T-helper 9 cell (primary cell): ENCODE measurements around the gene LASP1NB.

Source experiments
- DNase-seq: peaks from one replicate; pipeline ENCODE4 v3.0.0-alpha.2; 2020

Gene LASP1NB

GRCh38 chr17:38925263-38925995 lies at the start of gene LASP1NB:
Gene LASP1NB (plus strand): TSS chr17:38925614.
- DNase-seq = no peak

DNA sequence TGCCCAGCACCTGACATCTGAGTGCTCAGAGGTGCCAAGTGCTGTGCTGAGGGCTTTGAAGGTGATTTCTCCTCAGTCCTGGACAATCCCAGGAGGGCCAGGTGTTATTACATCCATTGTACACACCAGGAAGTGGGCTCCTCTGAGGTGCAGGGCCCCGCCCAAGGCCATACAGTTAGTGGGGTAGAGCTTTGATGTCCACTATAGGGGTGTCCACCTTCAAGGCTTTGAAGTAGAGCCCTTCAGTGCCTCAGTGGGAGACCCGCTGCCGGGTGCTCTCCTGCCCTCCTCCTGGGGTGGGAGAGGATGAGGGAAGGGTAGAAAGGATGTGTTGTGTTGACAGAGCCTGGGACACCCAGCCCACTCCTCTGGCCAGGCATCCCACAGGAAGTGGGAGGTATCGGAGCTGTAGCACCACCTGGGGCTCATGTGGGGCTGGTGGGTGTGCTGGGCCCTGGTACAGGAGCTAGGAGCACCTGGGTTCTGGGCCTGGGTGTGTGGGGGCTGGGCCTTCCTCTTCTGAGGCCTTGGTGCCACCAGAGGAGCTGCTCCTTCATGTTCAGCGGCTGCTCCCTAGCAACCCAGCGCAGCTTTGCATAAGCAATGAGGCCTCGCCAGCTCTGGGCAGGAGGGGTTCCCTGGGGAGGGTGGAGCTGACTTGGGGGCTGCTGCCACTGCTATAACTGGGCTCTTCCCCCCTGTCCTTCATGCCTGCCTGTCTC lies 48.1 kb upstream of the LASP1NB start:
- no peak for DNase-seq

- no peak for DNase-seq
Measured at GRCh38 chr17:38879878-38880665, 45.3 kb upstream of the LASP1NB start.

- no peak for DNase-seq
Measured at GRCh38 chr17:38881600-38882191, 43.7 kb upstream of the LASP1NB start.

DNA sequence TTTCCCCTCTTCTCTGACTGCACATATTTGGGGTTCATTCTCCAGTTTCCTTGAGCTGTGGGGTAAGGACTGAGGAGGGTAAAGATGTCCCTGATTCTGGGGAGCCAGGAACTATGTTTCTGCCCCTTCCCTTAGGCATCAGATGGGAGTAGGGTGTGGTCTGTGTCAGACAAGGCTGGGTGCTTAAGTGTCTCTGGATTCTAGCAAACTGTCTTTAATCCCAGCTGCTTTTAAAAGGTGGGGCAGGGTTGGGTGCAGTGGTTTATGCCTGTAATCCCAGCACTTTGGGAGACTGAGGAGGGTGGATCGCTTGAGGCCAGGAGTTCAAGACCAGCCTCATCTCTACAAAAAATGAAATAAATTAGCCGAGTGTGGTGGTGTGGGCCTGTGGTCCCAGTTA lies 42.5 kb upstream of the LASP1NB start:
- no peak for DNase-seq

GRCh38 chr17:38883592-38884526 lies 41.6 kb upstream of the LASP1NB start:
- no peak for DNase-seq

GRCh38 chr17:38885044-38885727 lies 40.2 kb upstream of the LASP1NB start:
- no peak for DNase-seq

- no peak for DNase-seq
Measured at GRCh38 chr17:38885728-38886642, 39.4 kb upstream of the LASP1NB start.

GRCh38 chr17:38886643-38887010 lies 38.8 kb upstream of the LASP1NB start:
- no peak for DNase-seq

- DNase-seq = no peak
Measured at GRCh38 chr17:38888842-38889241, 36.6 kb upstream of the LASP1NB start.

DNA sequence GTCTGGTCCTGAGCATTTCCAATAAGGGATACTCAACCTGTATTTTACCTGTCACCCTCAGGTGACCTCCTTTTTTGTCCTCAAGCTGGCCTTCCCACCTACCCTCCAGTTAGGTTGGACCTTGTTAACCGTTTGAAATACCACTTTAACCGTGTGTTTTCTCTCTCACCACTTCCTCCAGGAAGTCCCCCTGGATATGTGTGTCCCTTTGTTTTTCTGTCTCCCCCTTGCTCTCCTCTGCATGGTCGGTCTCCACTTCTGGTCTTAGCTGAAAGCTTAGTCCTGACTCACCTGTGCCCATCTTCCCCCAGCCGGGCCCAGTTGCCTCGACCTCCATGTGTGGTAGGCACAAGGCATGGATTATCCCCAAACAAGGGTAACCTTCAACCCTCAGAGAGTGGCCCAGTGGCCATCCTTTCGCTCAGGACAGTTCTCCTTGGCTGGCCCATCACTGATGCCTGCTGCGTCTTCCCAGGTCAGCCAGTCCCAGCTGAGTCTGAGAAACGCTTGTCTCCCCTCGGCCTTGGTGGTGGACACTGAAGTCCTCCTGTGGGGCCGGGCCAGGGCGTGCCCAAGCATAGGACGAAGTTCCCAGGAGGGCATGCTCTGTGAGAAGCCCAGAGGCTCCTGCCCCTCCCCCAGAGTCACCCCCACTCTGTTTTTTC lies 35.5 kb upstream of the LASP1NB start:
- DNase-seq = no peak

DNA sequence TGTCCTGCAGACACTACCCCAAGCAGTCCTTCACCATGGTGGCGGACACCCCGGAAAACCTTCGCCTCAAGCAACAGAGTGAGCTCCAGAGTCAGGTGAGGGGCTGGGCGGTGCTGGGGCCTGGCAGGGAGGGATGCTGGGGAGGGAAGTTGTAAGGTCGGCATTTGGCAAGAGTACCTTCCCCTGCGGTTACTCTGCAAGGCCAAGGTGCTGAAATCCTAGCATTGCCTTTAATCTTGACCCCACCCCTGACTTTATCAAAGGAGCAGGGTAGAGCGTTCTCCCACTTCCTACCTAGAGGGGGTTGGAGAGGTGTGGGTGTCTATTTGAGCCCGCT lies 35.0 kb upstream of the LASP1NB start:
- no peak for DNase-seq

GRCh38 chr17:38891441-38891840 lies 34.0 kb upstream of the LASP1NB start:
- DNase-seq = no peak

GRCh38 chr17:38892083-38892482 lies 33.3 kb upstream of the LASP1NB start:
- no peak for DNase-seq

GRCh38 chr17:38892620-38893019 lies 32.8 kb upstream of the LASP1NB start:
- no peak for DNase-seq

GRCh38 chr17:38893113-38893512 lies 32.3 kb upstream of the LASP1NB start:
- DNase-seq = no peak

DNA sequence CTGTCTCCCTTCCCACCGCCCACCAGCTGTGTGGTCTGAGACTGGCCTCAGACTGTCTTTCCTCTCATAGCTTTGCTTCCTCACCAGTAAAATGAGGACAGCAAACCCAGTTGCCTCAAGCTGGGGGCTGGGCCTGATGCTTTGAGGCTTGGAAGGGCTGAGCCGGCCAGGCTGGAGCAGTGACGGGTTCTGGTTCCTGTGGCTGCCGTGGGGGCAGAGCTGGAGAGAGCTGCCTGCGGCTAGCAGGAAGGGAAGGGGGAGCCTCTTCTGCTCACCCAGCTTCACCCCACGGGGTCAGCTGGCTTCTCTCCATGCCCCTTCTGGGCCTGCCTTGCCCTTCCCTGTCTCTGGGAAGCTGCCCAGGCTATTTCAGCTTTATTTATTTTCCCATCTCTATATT lies 31.8 kb upstream of the LASP1NB start:
- no peak for DNase-seq

DNA sequence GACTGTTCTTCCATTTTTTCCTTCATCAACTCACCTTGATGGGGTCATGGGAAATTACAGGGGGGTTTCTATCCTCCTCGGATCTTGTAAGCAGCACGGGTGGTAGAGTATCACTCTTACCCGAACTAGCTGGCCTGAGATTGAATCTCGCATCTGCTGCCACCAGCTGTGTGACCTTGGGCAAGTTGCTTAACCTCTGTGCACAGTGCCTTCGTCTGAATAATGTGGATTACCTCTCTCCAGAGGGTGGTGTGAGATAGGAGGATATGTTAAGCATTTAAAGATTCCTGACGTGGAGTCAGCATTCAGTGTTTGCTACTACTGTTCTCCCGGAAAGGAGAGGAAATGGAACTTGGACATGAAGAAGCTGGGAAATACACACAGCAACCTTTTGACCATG lies 31.1 kb upstream of the LASP1NB start:
- no peak for DNase-seq

DNA sequence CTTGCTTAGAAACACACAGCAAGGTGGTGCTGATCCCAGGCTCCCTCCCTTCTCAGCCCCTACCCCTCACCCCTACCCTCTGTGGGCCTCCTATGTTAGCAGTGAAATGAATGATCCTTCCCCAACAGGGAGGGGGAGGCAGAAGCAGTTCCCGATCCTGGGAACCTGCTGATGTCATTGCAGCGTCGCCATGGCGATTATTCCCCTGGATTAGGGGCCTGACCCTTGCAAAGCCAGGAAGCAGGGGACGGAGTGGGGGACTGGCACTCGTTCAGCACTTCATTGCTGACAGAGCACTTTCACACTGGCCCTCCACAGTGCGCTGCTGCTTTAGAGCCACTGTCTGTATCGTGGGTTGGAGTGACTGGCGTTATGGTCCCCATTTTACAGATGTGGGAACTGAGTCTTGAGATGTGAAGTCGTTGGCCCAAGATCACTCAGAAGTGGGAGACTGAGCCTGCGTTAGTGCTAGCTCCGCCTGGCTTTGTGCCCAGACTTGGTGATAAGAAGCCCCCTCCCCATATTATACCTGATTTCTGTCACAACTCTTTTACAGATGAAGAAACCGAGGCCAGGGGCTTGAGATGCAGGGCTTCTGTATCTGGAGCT lies 29.0 kb upstream of the LASP1NB start:
- no peak for DNase-seq

- no peak for DNase-seq
Measured at GRCh38 chr17:38897176-38897575, 28.2 kb upstream of the LASP1NB start.
